SK-N-SH (cell line): Measurements from ENCODE around the gene PLA2G4B. TPM values are rescaled to one million over a fixed set of nuclear protein-coding genes. Genes with fewer than 3 reads are reported as not detected.

Experiments
- CTCF ChIA-PET: fragments of 300-600, 350-600 bp; formaldehyde crosslinking; extraction: SDS; loops from one replicate; lab custom pipeline; 2021; lab: Yijun Ruan, JAX
- POLR2A ChIA-PET: fragments of 350-600 bp; sonication (Branson Sonifier 250); formaldehyde crosslinking; extraction: SDS; loops from one replicate; lab custom pipeline; 2020; ENCODE audit warnings: antibody characterized with exemption, inconsistent platforms; lab: Yijun Ruan, JAX
- DNase-seq: peaks from one replicate; pipeline ENCODE4 v3.0.0; 2012
- H2AFZ ChIP-seq: fragments of 200-600 bp; sonication (generic); 2 replicates; pipeline ENCODE4 v1.8.1; 2016; ENCODE audit warnings: antibody characterized with exemption, mild to moderate bottlenecking, low read depth
- H3F3A ChIP-seq: fragments of 200-600 bp; sonication (generic); replicated peaks from 2 replicates; pipeline ENCODE3; 2016; ENCODE audit warnings: antibody characterized with exemption, mild to moderate bottlenecking; ENCODE audit not compliant: insufficient read depth
- H3K27ac ChIP-seq, 2 experiments: fragments of 200-500 bp in 1 of 2; fragments of 200-600 bp in 1 of 2; sonication (Bioruptor generic) in 1 of 2; sonication (generic), shearing (Covaris generic) in 1 of 2; 2 replicates each; pipeline versions ENCODE4 v1.5.1 to v1.6.1; 2014 to 2016; ENCODE audit warnings: low read depth in 2 of 2, inconsistent platforms in 1 of 2, low read length in 1 of 2, mild to moderate bottlenecking in 1 of 2, mixed read lengths in 1 of 2
- H3K27me3 ChIP-seq: fragments of 200-600 bp; sonication (generic), shearing (Covaris generic); 2 replicates; pipeline ENCODE4 v1.6.1; 2016; ENCODE audit warnings: mixed run types; ENCODE audit not compliant: insufficient read depth
- H3K36me3 ChIP-seq, 2 experiments: fragments of 200-500 bp in 1 of 2; fragments of 200-600 bp in 1 of 2; sonication (Bioruptor generic) in 1 of 2; sonication (generic) in 1 of 2; replicated peaks in 1 of 2; 2 replicates each; pipeline versions ENCODE3 to v1.5.1; 2014 to 2016; ENCODE audit warnings: low read length in 1 of 2, mild to moderate bottlenecking in 1 of 2; ENCODE audit not compliant: insufficient read depth in 2 of 2, control insufficient read depth in 1 of 2
- H3K4me1 ChIP-seq, 2 experiments: fragments of 200-500 bp in 1 of 2; fragments of 200-600 bp in 1 of 2; sonication (Bioruptor generic) in 1 of 2; sonication (generic), shearing (Covaris generic) in 1 of 2; 2 replicates each; pipeline versions ENCODE4 v1.5.1 to v1.6.1; 2014 to 2016; ENCODE audit warnings: low read depth in 1 of 2, low read length in 1 of 2, mixed run types in 1 of 2; ENCODE audit not compliant: insufficient read depth in 2 of 2, control insufficient read depth in 1 of 2
- H3K4me2 ChIP-seq: fragments of 200-600 bp; sonication (generic), shearing (Covaris generic); 2 replicates; pipeline ENCODE4 v1.6.1; 2017; ENCODE audit warnings: mixed run types
- H3K4me3 ChIP-seq, 2 experiments: fragments of 200-500 bp in 1 of 2; fragments of 200-600 bp in 1 of 2; sonication (Bioruptor generic) in 1 of 2; sonication (generic), shearing (Covaris generic) in 1 of 2; 2 replicates each; pipeline versions ENCODE4 v1.5.1 to v1.8.1; 2014 to 2016; ENCODE audit warnings: low read depth in 2 of 2, inconsistent platforms in 1 of 2, low read length in 1 of 2, mild to moderate bottlenecking in 1 of 2, mixed read lengths in 1 of 2, moderate library complexity in 1 of 2
- H3K79me2 ChIP-seq: fragments of 200-600 bp; sonication (generic); 2 replicates; pipeline ENCODE4 v1.8.1; 2017; ENCODE audit warnings: mild to moderate bottlenecking; ENCODE audit not compliant: insufficient read depth
- H3K9ac ChIP-seq: fragments of 200-600 bp; sonication (generic); 2 replicates; pipeline ENCODE4 v1.6.1; 2017; ENCODE audit warnings: mixed run types
- H3K9me2 ChIP-seq: fragments of 200-600 bp; sonication (generic); 2 replicates; pipeline ENCODE4 v1.6.1; 2017; ENCODE audit warnings: mixed run types
- H3K9me3 ChIP-seq: fragments of 200-600 bp; sonication (generic); 2 replicates; pipeline ENCODE4 v1.6.1; 2017; ENCODE audit warnings: mixed run types, mild to moderate bottlenecking, moderate library complexity
- H4K20me1 ChIP-seq: fragments of 200-600 bp; sonication (generic); 2 replicates; pipeline ENCODE4 v1.6.1; 2017; ENCODE audit warnings: mild to moderate bottlenecking, mixed run types; ENCODE audit not compliant: insufficient read depth
- CHD2 ChIP-seq: fragments of 150-350 bp; IDR thresholded peaks from 2 replicates; pipeline ENCODE4 v1.6.1; 2018; ENCODE audit warnings: low read length; ENCODE audit not compliant: partially characterized antibody
- EP300 ChIP-seq, 2 experiments: IDR thresholded peaks; 2 replicates each; pipeline versions ENCODE4 v1.4.0 to v1.6.1; 2012; ENCODE audit warnings: borderline replicate concordance in 1 of 2, low read depth in 1 of 2, low read length in 1 of 2
- GABPA ChIP-seq: IDR thresholded peaks from 2 replicates; pipeline ENCODE4 v1.4.0; 2012; ENCODE audit warnings: low read depth, mild to moderate bottlenecking
- GATA2 ChIP-seq: sonication (generic); formaldehyde crosslinking; IDR thresholded peaks from 2 replicates; pipeline ENCODE4 v1.5.0; 2020; ENCODE audit warnings: mild to moderate bottlenecking, missing genetic modification reagents
- MEF2A ChIP-seq: IDR thresholded peaks from 2 replicates; pipeline ENCODE4 v1.4.0; 2012; ENCODE audit warnings: low read depth, borderline replicate concordance
- NRF1 ChIP-seq: IDR thresholded peaks from 2 replicates; pipeline ENCODE4 v1.6.1; 2012; ENCODE audit warnings: low read depth, mild to moderate bottlenecking, low read length
- RFX5 ChIP-seq: IDR thresholded peaks from 2 replicates; pipeline ENCODE4 v1.6.1; 2012; ENCODE audit warnings: mild to moderate bottlenecking, improper control_type of control experiment, low read length
- RXRA ChIP-seq: IDR thresholded peaks from 2 replicates; pipeline ENCODE4 v1.4.0; 2012; ENCODE audit warnings: low read depth, mild to moderate bottlenecking, borderline replicate concordance
- SIN3A ChIP-seq: IDR thresholded peaks from 2 replicates; pipeline ENCODE4 v1.6.1; 2012; ENCODE audit warnings: low read depth, mild to moderate bottlenecking, low read length, moderate library complexity, borderline replicate concordance
- SMC3 ChIP-seq: IDR thresholded peaks from 2 replicates; pipeline ENCODE4 v1.6.1; 2012; ENCODE audit warnings: low read depth, low read length, improper control_type of control experiment
- TCF12 ChIP-seq: IDR thresholded peaks from 2 replicates; pipeline ENCODE4 v1.4.0; 2012
- WGBS: methylation state at CpG from one replicate; pipeline ENCODE4 v1.1.6; 2017; ENCODE audit warnings: low lambda C conversion rate; 5-methylcytosine and 5-hydroxymethylcytosine counted together
- polyA plus RNA-seq, 3 experiments: library from polyadenylated mRNA; depleted of rRNA; stranded (reverse); fragments of >200 nt; gene quantifications; 2 replicates each; pipeline ENCODE4 v1.2.3, GENCODE V29; 2012
- TF ChIP-seq, protein P1 (sequence below): IDR thresholded peaks from 2 replicates; pipeline ENCODE4 v1.6.1; 2012; ENCODE audit warnings: mild to moderate bottlenecking, low read depth, low read length, moderate library complexity
- TF ChIP-seq, protein P2 (sequence below): IDR thresholded peaks from 2 replicates; pipeline ENCODE4; 2012
- TF ChIP-seq, protein P3 (sequence below): IDR thresholded peaks from 2 replicates; pipeline ENCODE4 v1.4.0; 2012; ENCODE audit warnings: low read depth, borderline replicate concordance
- TF ChIP-seq, protein P4 (sequence below): fragments of 150-350 bp; IDR thresholded peaks from 2 replicates; pipeline ENCODE4 v1.6.1; 2016; ENCODE audit warnings: mild to moderate bottlenecking, low read depth, low read length
- TF ChIP-seq, protein P5 (sequence below): fragments of 150-350 bp; IDR thresholded peaks from 2 replicates; pipeline ENCODE4 v1.6.1; 2017; ENCODE audit warnings: antibody characterized with exemption, low read length, low read depth, borderline replicate concordance
- TF ChIP-seq, protein P6 (sequence below): IDR thresholded peaks from 2 replicates; pipeline ENCODE4 v1.4.0; 2012; ENCODE audit warnings: low read depth, borderline replicate concordance

PLA2G4B gene
- polyA plus RNA-seq, 1 of the 3 experiments (the other 2 are of a cell fraction), result 5.3 TPM

DNA sequence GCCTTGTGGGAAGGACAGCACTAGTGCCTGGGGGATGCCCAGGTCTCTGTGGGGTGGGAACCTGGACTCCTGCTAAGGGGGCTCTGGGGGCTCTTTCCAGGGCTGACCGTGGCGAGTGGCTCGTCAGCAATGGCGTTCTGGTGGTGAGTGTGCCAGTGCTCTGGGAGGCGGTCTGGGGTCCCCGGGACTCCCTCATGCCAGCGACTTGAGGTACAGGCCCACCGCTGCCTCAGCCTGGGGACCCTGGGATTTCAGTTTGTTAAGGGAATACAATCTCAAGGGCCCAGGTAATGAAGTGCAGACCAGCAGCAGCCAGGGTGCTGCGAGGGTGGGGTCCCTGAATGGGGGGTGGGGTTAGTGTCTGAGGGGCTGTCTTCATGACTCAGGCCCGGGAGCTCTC is 2.5 kb downstream of the PLA2G4B start:
- Histone ChIP-seq H3K4me1 (peaks cover 0 to 15% of the 10 kb centered on the region in 2 experiments; a peak in 1 of 4 replicates), H3K27me3 (no peaks in the 10 kb centered on the region), H3K4me2 (no peak overlapping the region), H3K9ac (no peak overlapping the region), H3K36me3 (peaks cover 0 to 5% of the 10 kb centered on the region in 2 experiments)
- TF ChIP-seq MEF2A, result no peak
- no peak for TF ChIP-seq SIN3A
- TF ChIP-seq TCF12, result no peak
- TF ChIP-seq, all 33 proteins: peak for 0
- CTCF ChIA-PET, result no interaction called here
- Histone ChIP-seq H3K4me3 (no peak overlapping the region), H4K20me1 (no peaks in the 10 kb centered on the region), H3K9me2 (no peaks in the 10 kb centered on the region), H3K9me3 (no peaks in the 10 kb centered on the region), H2AFZ (no peak overlapping the region), H3K79me2 (no peaks in the 10 kb centered on the region), H3F3A (no peaks in the 10 kb centered on the region), H3K27ac (no peak overlapping the region; a peak in 1 of 4 replicates)
- no CpG with 5 or more reads among the region's 10 CpGs for WGBS
- POLR2A ChIA-PET, result no interaction called here
- no peak for DNase-seq

DNA sequence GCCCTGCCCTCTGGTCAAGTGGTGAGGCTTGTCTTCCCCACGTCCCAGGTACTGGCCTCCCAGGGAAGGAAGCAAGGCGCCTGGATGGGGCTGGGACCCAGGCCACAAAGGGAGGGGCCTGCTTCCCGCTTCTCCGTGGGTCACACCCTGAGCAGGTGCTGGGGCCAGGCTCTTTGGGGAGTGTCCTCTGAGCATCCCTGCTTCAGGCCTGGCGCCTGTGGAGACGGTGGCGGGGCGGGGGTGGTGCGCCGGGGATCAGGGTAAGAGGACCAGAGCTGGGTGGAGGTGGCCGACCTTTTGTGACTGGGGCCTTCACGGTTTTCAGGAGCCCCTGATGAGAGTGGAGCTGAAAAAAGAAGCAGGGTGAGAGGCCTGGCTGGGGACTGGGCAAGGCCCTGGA is 3.6 kb downstream of the PLA2G4B start:
- WGBS, result 91% methylated on average over 10 of the region's 12 CpGs
- Histone ChIP-seq H3K9me3 (no peaks in the 10 kb centered on the region), H3K9me2 (no peaks in the 10 kb centered on the region), H3K4me1 (peaks cover 0 to 15% of the 10 kb centered on the region in 2 experiments; a peak in 1 of 4 replicates), H2AFZ (no peak overlapping the region), H4K20me1 (no peaks in the 10 kb centered on the region), H3K27me3 (no peaks in the 10 kb centered on the region), H3K4me2 (no peak overlapping the region), H3K79me2 (no peaks in the 10 kb centered on the region), H3K4me3 (no peak overlapping the region), H3K27ac (no peak overlapping the region), H3K36me3 (peaks cover 0 to 7% of the 10 kb centered on the region in 2 experiments), H3K9ac (no peak overlapping the region), H3F3A (no peaks in the 10 kb centered on the region)
- TF ChIP-seq GATA2 (CRISPR knock-in tag) (no peak), RXRA (no peak), SMC3 (no peak), GABPA (no peak), RFX5 (no peak), EP300 (IDR thresholded peaks at IDR 0.05; ENCODE audit: borderline replicate concordance in 1 of 2, low read depth in 1 of 2, low read length in 1 of 2) (no peak), CHD2 (no peak), MEF2A (no peak), NRF1 (no peak), TCF12 (no peak), SIN3A (no peak)
- TF ChIP-seq, protein P1, sequence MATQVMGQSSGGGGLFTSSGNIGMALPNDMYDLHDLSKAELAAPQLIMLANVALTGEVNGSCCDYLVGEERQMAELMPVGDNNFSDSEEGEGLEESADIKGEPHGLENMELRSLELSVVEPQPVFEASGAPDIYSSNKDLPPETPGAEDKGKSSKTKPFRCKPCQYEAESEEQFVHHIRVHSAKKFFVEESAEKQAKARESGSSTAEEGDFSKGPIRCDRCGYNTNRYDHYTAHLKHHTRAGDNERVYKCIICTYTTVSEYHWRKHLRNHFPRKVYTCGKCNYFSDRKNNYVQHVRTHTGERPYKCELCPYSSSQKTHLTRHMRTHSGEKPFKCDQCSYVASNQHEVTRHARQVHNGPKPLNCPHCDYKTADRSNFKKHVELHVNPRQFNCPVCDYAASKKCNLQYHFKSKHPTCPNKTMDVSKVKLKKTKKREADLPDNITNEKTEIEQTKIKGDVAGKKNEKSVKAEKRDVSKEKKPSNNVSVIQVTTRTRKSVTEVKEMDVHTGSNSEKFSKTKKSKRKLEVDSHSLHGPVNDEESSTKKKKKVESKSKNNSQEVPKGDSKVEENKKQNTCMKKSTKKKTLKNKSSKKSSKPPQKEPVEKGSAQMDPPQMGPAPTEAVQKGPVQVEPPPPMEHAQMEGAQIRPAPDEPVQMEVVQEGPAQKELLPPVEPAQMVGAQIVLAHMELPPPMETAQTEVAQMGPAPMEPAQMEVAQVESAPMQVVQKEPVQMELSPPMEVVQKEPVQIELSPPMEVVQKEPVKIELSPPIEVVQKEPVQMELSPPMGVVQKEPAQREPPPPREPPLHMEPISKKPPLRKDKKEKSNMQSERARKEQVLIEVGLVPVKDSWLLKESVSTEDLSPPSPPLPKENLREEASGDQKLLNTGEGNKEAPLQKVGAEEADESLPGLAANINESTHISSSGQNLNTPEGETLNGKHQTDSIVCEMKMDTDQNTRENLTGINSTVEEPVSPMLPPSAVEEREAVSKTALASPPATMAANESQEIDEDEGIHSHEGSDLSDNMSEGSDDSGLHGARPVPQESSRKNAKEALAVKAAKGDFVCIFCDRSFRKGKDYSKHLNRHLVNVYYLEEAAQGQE, result no peak
- TF ChIP-seq, protein P2, sequence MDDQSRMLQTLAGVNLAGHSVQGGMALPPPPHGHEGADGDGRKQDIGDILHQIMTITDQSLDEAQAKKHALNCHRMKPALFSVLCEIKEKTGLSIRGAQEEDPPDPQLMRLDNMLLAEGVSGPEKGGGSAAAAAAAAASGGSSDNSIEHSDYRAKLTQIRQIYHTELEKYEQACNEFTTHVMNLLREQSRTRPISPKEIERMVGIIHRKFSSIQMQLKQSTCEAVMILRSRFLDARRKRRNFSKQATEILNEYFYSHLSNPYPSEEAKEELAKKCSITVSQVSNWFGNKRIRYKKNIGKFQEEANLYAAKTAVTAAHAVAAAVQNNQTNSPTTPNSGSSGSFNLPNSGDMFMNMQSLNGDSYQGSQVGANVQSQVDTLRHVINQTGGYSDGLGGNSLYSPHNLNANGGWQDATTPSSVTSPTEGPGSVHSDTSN, result no peak
- TF ChIP-seq, protein P3, sequence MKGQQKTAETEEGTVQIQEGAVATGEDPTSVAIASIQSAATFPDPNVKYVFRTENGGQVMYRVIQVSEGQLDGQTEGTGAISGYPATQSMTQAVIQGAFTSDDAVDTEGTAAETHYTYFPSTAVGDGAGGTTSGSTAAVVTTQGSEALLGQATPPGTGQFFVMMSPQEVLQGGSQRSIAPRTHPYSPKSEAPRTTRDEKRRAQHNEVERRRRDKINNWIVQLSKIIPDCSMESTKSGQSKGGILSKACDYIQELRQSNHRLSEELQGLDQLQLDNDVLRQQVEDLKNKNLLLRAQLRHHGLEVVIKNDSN, result no peak
- TF ChIP-seq, protein P4, sequence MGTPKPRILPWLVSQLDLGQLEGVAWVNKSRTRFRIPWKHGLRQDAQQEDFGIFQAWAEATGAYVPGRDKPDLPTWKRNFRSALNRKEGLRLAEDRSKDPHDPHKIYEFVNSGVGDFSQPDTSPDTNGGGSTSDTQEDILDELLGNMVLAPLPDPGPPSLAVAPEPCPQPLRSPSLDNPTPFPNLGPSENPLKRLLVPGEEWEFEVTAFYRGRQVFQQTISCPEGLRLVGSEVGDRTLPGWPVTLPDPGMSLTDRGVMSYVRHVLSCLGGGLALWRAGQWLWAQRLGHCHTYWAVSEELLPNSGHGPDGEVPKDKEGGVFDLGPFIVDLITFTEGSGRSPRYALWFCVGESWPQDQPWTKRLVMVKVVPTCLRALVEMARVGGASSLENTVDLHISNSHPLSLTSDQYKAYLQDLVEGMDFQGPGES, result no peak
- TF ChIP-seq, protein P5, sequence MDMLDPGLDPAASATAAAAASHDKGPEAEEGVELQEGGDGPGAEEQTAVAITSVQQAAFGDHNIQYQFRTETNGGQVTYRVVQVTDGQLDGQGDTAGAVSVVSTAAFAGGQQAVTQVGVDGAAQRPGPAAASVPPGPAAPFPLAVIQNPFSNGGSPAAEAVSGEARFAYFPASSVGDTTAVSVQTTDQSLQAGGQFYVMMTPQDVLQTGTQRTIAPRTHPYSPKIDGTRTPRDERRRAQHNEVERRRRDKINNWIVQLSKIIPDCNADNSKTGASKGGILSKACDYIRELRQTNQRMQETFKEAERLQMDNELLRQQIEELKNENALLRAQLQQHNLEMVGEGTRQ, result no peak
- TF ChIP-seq, protein P6, sequence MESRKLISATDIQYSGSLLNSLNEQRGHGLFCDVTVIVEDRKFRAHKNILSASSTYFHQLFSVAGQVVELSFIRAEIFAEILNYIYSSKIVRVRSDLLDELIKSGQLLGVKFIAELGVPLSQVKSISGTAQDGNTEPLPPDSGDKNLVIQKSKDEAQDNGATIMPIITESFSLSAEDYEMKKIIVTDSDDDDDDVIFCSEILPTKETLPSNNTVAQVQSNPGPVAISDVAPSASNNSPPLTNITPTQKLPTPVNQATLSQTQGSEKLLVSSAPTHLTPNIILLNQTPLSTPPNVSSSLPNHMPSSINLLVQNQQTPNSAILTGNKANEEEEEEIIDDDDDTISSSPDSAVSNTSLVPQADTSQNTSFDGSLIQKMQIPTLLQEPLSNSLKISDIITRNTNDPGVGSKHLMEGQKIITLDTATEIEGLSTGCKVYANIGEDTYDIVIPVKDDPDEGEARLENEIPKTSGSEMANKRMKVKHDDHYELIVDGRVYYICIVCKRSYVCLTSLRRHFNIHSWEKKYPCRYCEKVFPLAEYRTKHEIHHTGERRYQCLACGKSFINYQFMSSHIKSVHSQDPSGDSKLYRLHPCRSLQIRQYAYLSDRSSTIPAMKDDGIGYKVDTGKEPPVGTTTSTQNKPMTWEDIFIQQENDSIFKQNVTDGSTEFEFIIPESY, result no peak
- no peak for DNase-seq
- ChIA-PET CTCF (interaction anchor here (1.1 kb wide), 1 partner anchor 63 kb away, joined by 3 read pairs; no protein-coding TSS in a partner anchor), POLR2A (no interaction called here)
